ENCODE data around the gene LIMS2. TPM values are rescaled to one million over a fixed set of nuclear protein-coding genes. Genes with fewer than 3 reads are reported as not detected.

Gene LIMS2
- polyA plus RNA-seq, 3 donors = 8.5 to 282 (median 64.9) TPM

Other genes with a start within 250 kb of the LIMS2 start
- 10 to 100 TPM in 2 of 3 donors, 1 to 10 TPM in 1; 9.5 to 30.4 (median 24.8) TPM for gene IWS1, start 149.0 kb downstream of the LIMS2 start, polyA plus RNA-seq
- 1 to 10 TPM in 2 of 3 donors, under 1 TPM in 1; 0.40 to 2.2 (median 2.1) TPM for gene MYO7B, start 139.8 kb downstream of the LIMS2 start, polyA plus RNA-seq
- 1 to 10 TPM in 2 of 3 donors, under 1 TPM in 1; 0.10 to 2.4 (median 1.8) TPM for gene GPR17, start 29.4 kb downstream of the LIMS2 start, polyA plus RNA-seq
- gene SFT2D3, start 26.0 kb upstream of the LIMS2 start, polyA plus RNA-seq = 1 to 10 TPM; 2.8 to 4.8 (median 3.6) TPM
- 10 to 100 TPM in 2 of 3 donors, 1 to 10 TPM in 1; 9.3 to 12.4 (median 11.0) TPM for gene WDR33, start 135.6 kb upstream of the LIMS2 start, polyA plus RNA-seq
- gene POLR2D, start 182.6 kb upstream of the LIMS2 start, polyA plus RNA-seq = 10 to 100 TPM in 1 of 3 donors, 1 to 10 TPM in 2; 5.6 to 14.7 (median 8.1) TPM
- gene AMMECR1L, start 210.4 kb upstream of the LIMS2 start, polyA plus RNA-seq = 10 to 100 TPM in 1 of 3 donors, 1 to 10 TPM in 2; 5.7 to 15.4 (median 9.9) TPM